Liver (tissue), 9 donors: ENCODE data around the gene STIM2. TPM values are rescaled to one million over a fixed set of nuclear protein-coding genes. Genes with fewer than 3 reads are reported as not detected.

Experiments
- DNase-seq: peaks from one replicate; pipeline ENCODE4 v3.0.0-alpha.2; 2017; ENCODE audit warnings: low spot score
- H3K27ac ChIP-seq, 2 donors: one replicate each; pipeline ENCODE4 v1.7.0; 2013; ENCODE audit warnings: inconsistent platforms in 2 of 2, low read length in 2 of 2, control low read depth in 1 of 2, low read depth in 1 of 2, mild to moderate bottlenecking in 1 of 2
- H3K27me3 ChIP-seq, 4 donors: one replicate each; pipeline versions ENCODE4 v1.6.1 to v1.7.0; 2013; ENCODE audit warnings: low read length in 3 of 4, inconsistent platforms in 1 of 4, mild to moderate bottlenecking in 1 of 4, moderate library complexity in 1 of 4; ENCODE audit not compliant: control insufficient read depth in 4 of 4, insufficient read depth in 4 of 4
- H3K36me3 ChIP-seq, 4 donors: one replicate each; pipeline versions ENCODE4 v1.6.1 to v1.7.0; 2013; ENCODE audit warnings: low read length in 3 of 4, mild to moderate bottlenecking in 3 of 4, low read depth in 1 of 4, moderate library complexity in 1 of 4; ENCODE audit not compliant: control insufficient read depth in 4 of 4, insufficient read depth in 3 of 4
- H3K4me1 ChIP-seq, 4 donors: one replicate each; pipeline versions ENCODE4 v1.6.1 to v1.7.0; 2013; ENCODE audit warnings: low read length in 3 of 4, mild to moderate bottlenecking in 3 of 4, moderate library complexity in 1 of 4; ENCODE audit not compliant: control insufficient read depth in 4 of 4, insufficient read depth in 4 of 4
- H3K4me3 ChIP-seq, 3 donors: one replicate each; pipeline versions ENCODE4 v1.6.1 to v1.7.0; 2013; ENCODE audit warnings: low read length in 3 of 3, control low read depth in 1 of 3, low read depth in 1 of 3, mild to moderate bottlenecking in 1 of 3
- H3K9ac ChIP-seq, 2 donors: one replicate each; pipeline ENCODE4 v1.7.0; 2013; ENCODE audit warnings: low read length in 2 of 2, mild to moderate bottlenecking in 2 of 2, moderate library complexity in 2 of 2, control low read depth in 1 of 2, low read depth in 1 of 2
- H3K9me3 ChIP-seq, 4 donors: one replicate each; pipeline versions ENCODE4 v1.6.1 to v1.7.0; 2013; ENCODE audit warnings: low read length in 3 of 4; ENCODE audit not compliant: control insufficient read depth in 4 of 4
- ATF3 ChIP-seq: IDR thresholded peaks from 2 replicates; pipeline ENCODE4 v1.6.1; 2016; ENCODE audit warnings: antibody characterized with exemption
- CTCF ChIP-seq: fragments of 150-350 bp; IDR thresholded peaks from 2 replicates; pipeline ENCODE4 v1.5.1; 2017; ENCODE audit warnings: improper control_type of control experiment, low read depth, low read length; ENCODE audit not compliant: missing input control
- EGR1 ChIP-seq, 2 donors: IDR thresholded peaks; 2 replicates each; pipeline ENCODE4 v1.6.1; 2016 to 2018; ENCODE audit warnings: antibody characterized with exemption in 2 of 2, low read depth in 2 of 2
- FOXA1 ChIP-seq: IDR thresholded peaks from 2 replicates; pipeline ENCODE4 v1.6.1; 2016; ENCODE audit warnings: antibody characterized with exemption
- FOXA2 ChIP-seq: IDR thresholded peaks from 2 replicates; pipeline ENCODE4 v1.6.1; 2016; ENCODE audit warnings: antibody characterized with exemption
- GABPA ChIP-seq, 2 donors: IDR thresholded peaks in 1 of 2; conservative IDR thresholded peaks in 1 of 2; 2 replicates each; pipeline ENCODE4 v1.6.1; 2016; ENCODE audit warnings: antibody characterized with exemption in 2 of 2, mild to moderate bottlenecking in 1 of 2, moderate library complexity in 1 of 2
- HNF4A ChIP-seq, 2 donors: conservative IDR thresholded peaks; 2 replicates each; pipeline ENCODE4 v1.6.1; 2016; ENCODE audit warnings: antibody characterized with exemption in 2 of 2, mild to moderate bottlenecking in 2 of 2
- HNF4G ChIP-seq: IDR thresholded peaks from 2 replicates; pipeline ENCODE4 v1.6.1; 2016; ENCODE audit warnings: antibody characterized with exemption
- JUND ChIP-seq, 2 donors: IDR thresholded peaks; 2 replicates each; pipeline ENCODE4 v1.6.1; 2016; ENCODE audit warnings: antibody characterized with exemption in 2 of 2
- NR2F2 ChIP-seq: IDR thresholded peaks from 2 replicates; pipeline ENCODE4 v1.6.1; 2016; ENCODE audit warnings: antibody characterized with exemption
- RAD21 ChIP-seq, 2 donors: IDR thresholded peaks; 2 replicates each; pipeline ENCODE4 v1.6.1; 2016; ENCODE audit warnings: antibody characterized with exemption in 2 of 2, mild to moderate bottlenecking in 2 of 2
- SP1 ChIP-seq: IDR thresholded peaks from 2 replicates; pipeline ENCODE4 v1.6.1; 2018; ENCODE audit warnings: antibody characterized with exemption, mild to moderate bottlenecking
- TAF1 ChIP-seq: conservative IDR thresholded peaks from 2 replicates; pipeline ENCODE4 v1.6.1; 2016; ENCODE audit warnings: antibody characterized with exemption, mild to moderate bottlenecking
- YY1 ChIP-seq: IDR thresholded peaks from 2 replicates; pipeline ENCODE4 v1.6.1; 2016; ENCODE audit warnings: antibody characterized with exemption, mild to moderate bottlenecking
- ZBTB33 ChIP-seq: IDR thresholded peaks from 2 replicates; pipeline ENCODE4 v1.6.1; 2016; ENCODE audit warnings: antibody characterized with exemption
- WGBS: extraction: QIAGEN DNeasy Blood & Tissue Kit; methylation state at CpG from one replicate; pipeline ENCODE4 v1.1.7; 2013; 5-methylcytosine and 5-hydroxymethylcytosine counted together
- polyA plus RNA-seq, 2 donors: library from polyadenylated mRNA; stranded (reverse) in 1 of 2; unstranded in 1 of 2; fragments of 200-250 nt in 1 of 2; fragments of >200 nt in 1 of 2; fragmentation: Nextera tagmentation in 1 of 2; extraction: Ambion mirVana in 1 of 2; gene quantifications; one replicate each; pipeline versions ENCODE4 v1.2.1 to v1.2.3, GENCODE V29; 2013 to 2015
- total RNA-seq, 2 donors: library from RNA; depleted of rRNA; stranded (reverse); fragments of >200 nt; gene quantifications; one replicate each; pipeline ENCODE4 v1.2.3, GENCODE V29; 2014
- TF ChIP-seq, protein P1 (sequence below): IDR thresholded peaks from 2 replicates; pipeline ENCODE4 v1.6.1; 2016; ENCODE audit warnings: antibody characterized with exemption, mild to moderate bottlenecking
- TF ChIP-seq, protein P2 (sequence below): IDR thresholded peaks from 2 replicates; pipeline ENCODE4 v1.6.1; 2016; ENCODE audit warnings: antibody characterized with exemption
- donor health status: healthy.
- donor health status: healthy.
- donor health status: healthy.
- donor health status: healthy.
- donor health status: healthy.

The STIM2 gene
- total and polyA plus RNA-seq, 4 donors = 5.4 to 11.1 (median 6.9) TPM

- H3K4me1 ChIP-seq = no peaks in the 10 kb centered on the region
- 89% methylated on average over 6 of the region's 6 CpGs for WGBS
- H3K4me3 ChIP-seq = no peak overlapping the region
- no peak overlapping the region for H3K27ac ChIP-seq
- no peak for DNase-seq
- no peak for TF ChIP-seq HNF4G
- TF ChIP-seq HNF4A (conservative IDR thresholded peaks at IDR 0.05) = no peak
- TF ChIP-seq, protein P1, sequence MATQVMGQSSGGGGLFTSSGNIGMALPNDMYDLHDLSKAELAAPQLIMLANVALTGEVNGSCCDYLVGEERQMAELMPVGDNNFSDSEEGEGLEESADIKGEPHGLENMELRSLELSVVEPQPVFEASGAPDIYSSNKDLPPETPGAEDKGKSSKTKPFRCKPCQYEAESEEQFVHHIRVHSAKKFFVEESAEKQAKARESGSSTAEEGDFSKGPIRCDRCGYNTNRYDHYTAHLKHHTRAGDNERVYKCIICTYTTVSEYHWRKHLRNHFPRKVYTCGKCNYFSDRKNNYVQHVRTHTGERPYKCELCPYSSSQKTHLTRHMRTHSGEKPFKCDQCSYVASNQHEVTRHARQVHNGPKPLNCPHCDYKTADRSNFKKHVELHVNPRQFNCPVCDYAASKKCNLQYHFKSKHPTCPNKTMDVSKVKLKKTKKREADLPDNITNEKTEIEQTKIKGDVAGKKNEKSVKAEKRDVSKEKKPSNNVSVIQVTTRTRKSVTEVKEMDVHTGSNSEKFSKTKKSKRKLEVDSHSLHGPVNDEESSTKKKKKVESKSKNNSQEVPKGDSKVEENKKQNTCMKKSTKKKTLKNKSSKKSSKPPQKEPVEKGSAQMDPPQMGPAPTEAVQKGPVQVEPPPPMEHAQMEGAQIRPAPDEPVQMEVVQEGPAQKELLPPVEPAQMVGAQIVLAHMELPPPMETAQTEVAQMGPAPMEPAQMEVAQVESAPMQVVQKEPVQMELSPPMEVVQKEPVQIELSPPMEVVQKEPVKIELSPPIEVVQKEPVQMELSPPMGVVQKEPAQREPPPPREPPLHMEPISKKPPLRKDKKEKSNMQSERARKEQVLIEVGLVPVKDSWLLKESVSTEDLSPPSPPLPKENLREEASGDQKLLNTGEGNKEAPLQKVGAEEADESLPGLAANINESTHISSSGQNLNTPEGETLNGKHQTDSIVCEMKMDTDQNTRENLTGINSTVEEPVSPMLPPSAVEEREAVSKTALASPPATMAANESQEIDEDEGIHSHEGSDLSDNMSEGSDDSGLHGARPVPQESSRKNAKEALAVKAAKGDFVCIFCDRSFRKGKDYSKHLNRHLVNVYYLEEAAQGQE = no peak
- TF ChIP-seq, protein P2, sequence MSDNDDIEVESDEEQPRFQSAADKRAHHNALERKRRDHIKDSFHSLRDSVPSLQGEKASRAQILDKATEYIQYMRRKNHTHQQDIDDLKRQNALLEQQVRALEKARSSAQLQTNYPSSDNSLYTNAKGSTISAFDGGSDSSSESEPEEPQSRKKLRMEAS = no peak
- no peak for TF ChIP-seq ATF3
- TF ChIP-seq CTCF = no peak
- TF ChIP-seq FOXA1 = no peak
- no peak for TF ChIP-seq EGR1 (IDR thresholded peaks at IDR 0.05; ENCODE audit: low read depth in 2 of 2)
- no peak for TF ChIP-seq FOXA2
- no peak for TF ChIP-seq TAF1
- TF ChIP-seq RAD21 (IDR thresholded peaks at IDR 0.05) = no peak
- TF ChIP-seq ZBTB33 = no peak
- TF ChIP-seq SP1 = no peak
- TF ChIP-seq YY1 = no peak
- no peaks in the 10 kb centered on the region for H3K9me3 ChIP-seq
- H3K36me3 ChIP-seq = no peaks in the 10 kb centered on the region
- no peak overlapping the region for H3K9ac ChIP-seq
- H3K27me3 ChIP-seq = peaks cover 0 to 7% (median 0%) of the 10 kb centered on the region in 4 donors
Observed at GRCh38 chr4:27057662-27058061, 197.0 kb downstream of the STIM2 start.

GRCh38 chr4:27058819-27059406, 198.3 kb downstream of the STIM2 start:
- Histone ChIP-seq H3K9ac (no peak overlapping the region), H3K27ac (no peak overlapping the region), H3K36me3 (no peaks in the 10 kb centered on the region), H3K27me3 (peaks cover 0 to 7% (median 0%) of the 10 kb centered on the region in 4 donors), H3K4me1 (no peaks in the 10 kb centered on the region), H3K9me3 (no peaks in the 10 kb centered on the region), H3K4me3 (no peak overlapping the region)
- DNase-seq = no peak
- 57% methylated on average over 5 of the region's 5 CpGs for WGBS
- no peak for TF ChIP-seq GABPA (IDR thresholded peaks at IDR 0.05 in 1 of 2, conservative IDR thresholded peaks at IDR 0.05 in 1 of 2)
- no peak for TF ChIP-seq RAD21 (IDR thresholded peaks at IDR 0.05)
- TF ChIP-seq FOXA1 = no peak
- no peak for TF ChIP-seq ATF3
- no peak for TF ChIP-seq FOXA2
- no peak for TF ChIP-seq NR2F2
- no peak for TF ChIP-seq ZBTB33
- TF ChIP-seq YY1 = no peak
- no peak for TF ChIP-seq JUND (IDR thresholded peaks at IDR 0.05)
- no peak for TF ChIP-seq TAF1
